Nephron (organoid): Measurements from ENCODE around the gene MSH5.
A peak's percentile ranks its signal among the peaks of the same experiment; 100 is the strongest.

Experiments
- H3K27ac Mint-ChIP-seq, 3 experiments: 2 replicates each; pipeline ENCODE4 v1.8.0; 2020; ENCODE audit warnings: mixed read lengths in 3 of 3, mild to moderate bottlenecking in 2 of 3, moderate library complexity in 1 of 3
- H3K27me3 Mint-ChIP-seq: 2 replicates; pipeline ENCODE4 v1.8.0; 2021; ENCODE audit warnings: low read depth, mild to moderate bottlenecking, moderate library complexity, mixed read lengths
- H3K36me3 Mint-ChIP-seq: 2 replicates; pipeline ENCODE4 v1.8.0; 2020; ENCODE audit warnings: low read depth, mixed read lengths
- H3K4me1 Mint-ChIP-seq: 2 replicates; pipeline ENCODE4 v1.8.0; 2020; ENCODE audit warnings: mixed read lengths
- H3K4me3 Mint-ChIP-seq, 3 experiments: 2 replicates each; pipeline ENCODE4 v1.8.0; 2020; ENCODE audit warnings: mild to moderate bottlenecking in 3 of 3, mixed read lengths in 3 of 3, moderate library complexity in 2 of 3
- H3K9me3 Mint-ChIP-seq: 2 replicates; pipeline ENCODE4 v1.8.0; 2020; ENCODE audit warnings: mixed read lengths
- TF ChIP-seq, protein P1 (sequence below), 3 experiments: fragments of 200-600 bp; sonication (generic); IDR thresholded peaks; one replicate each; pipeline ENCODE4 v1.5.0; 2021; ENCODE audit warnings: antibody characterized with exemption in 3 of 3; ENCODE audit not compliant: unreplicated experiment in 3 of 3

The MSH5 gene

DNA sequence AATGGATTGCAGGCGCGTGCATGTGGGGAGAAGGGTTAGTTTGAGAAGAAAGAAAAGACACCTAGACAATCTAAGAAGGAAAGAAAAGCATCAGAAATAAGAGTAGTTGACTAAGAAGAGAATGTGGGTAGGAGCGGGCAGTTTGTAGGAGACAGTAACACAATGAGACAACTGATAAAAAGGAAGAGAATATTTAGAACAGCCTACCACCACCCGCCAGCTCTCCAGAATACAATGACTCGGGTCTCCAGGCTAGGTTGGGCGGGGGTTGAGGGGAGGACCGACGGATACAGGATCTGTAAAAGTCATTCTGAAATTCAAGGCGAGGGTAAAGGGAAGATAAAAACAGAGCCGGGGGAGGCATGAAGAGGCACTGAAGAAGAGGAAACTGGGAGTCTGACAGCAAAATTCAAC lies 37.4 kb upstream of the MSH5 start:
- peaks cover 16% of the 10 kb centered on the region for H3K36me3 Mint-ChIP-seq
- TF ChIP-seq, protein P1, sequence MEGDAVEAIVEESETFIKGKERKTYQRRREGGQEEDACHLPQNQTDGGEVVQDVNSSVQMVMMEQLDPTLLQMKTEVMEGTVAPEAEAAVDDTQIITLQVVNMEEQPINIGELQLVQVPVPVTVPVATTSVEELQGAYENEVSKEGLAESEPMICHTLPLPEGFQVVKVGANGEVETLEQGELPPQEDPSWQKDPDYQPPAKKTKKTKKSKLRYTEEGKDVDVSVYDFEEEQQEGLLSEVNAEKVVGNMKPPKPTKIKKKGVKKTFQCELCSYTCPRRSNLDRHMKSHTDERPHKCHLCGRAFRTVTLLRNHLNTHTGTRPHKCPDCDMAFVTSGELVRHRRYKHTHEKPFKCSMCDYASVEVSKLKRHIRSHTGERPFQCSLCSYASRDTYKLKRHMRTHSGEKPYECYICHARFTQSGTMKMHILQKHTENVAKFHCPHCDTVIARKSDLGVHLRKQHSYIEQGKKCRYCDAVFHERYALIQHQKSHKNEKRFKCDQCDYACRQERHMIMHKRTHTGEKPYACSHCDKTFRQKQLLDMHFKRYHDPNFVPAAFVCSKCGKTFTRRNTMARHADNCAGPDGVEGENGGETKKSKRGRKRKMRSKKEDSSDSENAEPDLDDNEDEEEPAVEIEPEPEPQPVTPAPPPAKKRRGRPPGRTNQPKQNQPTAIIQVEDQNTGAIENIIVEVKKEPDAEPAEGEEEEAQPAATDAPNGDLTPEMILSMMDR (IDR thresholded peaks at IDR 0.05; ENCODE audit: unreplicated experiment in 3 of 3), result no peak
- peaks cover 16% of the 10 kb centered on the region for H3K4me1 Mint-ChIP-seq
- H3K9me3 Mint-ChIP-seq, result no peaks in the 10 kb centered on the region
- H3K27me3 Mint-ChIP-seq, result peaks cover 3% of the 10 kb centered on the region
- H3K27ac Mint-ChIP-seq, result peak overlapping the region; percentile 90 to 96 (median 94)
- H3K4me3 Mint-ChIP-seq, result peak overlapping the region; percentile 98 to 99 (median 98)

DNA sequence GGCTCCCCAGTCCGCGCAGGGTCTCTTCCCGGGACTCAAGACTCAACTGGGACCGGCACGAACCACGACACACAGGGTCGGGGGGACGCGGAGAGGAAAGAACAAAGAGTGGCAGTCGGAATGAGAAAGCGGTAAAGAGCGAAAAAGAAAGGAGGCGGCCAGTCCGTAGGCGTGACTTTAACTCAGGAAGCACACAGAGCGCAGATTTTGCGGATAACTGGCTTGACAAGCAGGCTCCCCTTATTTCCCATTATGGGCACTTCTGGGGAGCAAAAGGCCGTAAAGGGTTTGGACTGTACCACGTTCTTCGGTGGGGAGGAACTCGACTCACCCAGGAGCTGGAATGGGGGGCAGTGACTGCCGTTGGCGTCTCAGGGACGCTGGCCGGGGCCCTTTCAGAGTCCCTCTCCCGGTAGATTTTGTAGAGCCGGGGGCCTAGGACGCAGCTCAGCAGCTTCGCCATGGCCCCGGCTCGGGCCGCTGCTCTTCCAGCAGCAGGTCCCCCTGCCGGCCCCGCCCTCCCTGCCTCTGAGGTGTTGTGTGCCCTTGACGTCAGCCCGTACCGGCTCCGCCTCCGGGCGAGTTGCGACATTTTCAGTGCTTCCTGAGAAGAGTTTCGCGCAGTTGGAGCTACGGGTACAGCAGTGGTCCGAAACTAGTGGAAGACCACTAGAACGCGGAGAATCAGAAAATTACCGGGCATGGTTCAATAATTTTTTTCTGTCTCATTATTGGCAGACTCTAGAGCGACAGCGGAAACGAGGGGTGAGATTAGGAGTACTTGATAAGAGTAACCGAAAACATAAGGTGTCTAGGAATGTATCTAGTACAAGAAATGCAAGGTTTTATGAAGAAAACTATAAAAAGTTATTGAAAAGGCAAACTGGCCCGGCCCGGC lies 36.7 kb upstream of the MSH5 start, which contains the start of gene ABHD16A:
TSS of gene ABHD16A (minus strand) at position 506 of the 898 bp plus-strand sequence. CDS start at position 463, 43 bp downstream.
- H3K9me3 Mint-ChIP-seq, result no peaks in the 10 kb centered on the region
- H3K27me3 Mint-ChIP-seq, result peaks cover 3% of the 10 kb centered on the region
- H3K4me1 Mint-ChIP-seq, result peaks cover 16% of the 10 kb centered on the region
- H3K36me3 Mint-ChIP-seq, result peaks cover 9% of the 10 kb centered on the region
- TF ChIP-seq, protein P1 (IDR thresholded peaks at IDR 0.05; ENCODE audit: unreplicated experiment in 3 of 3), result peak in 1 of 3 experiments; percentile 12
- H3K4me3 Mint-ChIP-seq, result peak within 1 kb of the TSS; percentile 98 to 99 (median 98)
- peak within 1 kb of the TSS; percentile 90 to 96 (median 94) for H3K27ac Mint-ChIP-seq

DNA sequence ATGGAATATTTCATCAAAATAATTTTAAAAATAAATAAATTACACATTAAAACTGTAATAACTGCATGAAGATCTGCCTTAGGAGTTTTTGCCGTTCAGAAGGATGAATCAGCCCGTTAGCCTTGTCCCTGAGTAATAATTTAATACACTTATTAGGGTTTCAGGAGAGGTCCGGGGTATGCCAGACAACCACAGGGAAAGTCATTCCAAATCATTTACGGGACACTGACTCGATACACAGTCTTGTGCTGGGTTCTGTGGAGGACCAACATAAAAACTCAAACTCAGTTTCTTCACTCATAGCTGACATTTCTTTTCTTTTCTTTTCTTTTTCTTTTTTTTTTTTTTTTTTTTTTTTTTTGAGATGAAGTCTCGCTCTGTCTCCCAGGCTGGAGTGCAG lies 33.9 kb upstream of the MSH5 start:
- peaks cover 14% of the 10 kb centered on the region for H3K4me1 Mint-ChIP-seq
- peaks cover 3% of the 10 kb centered on the region for H3K27me3 Mint-ChIP-seq
- no peaks in the 10 kb centered on the region for H3K9me3 Mint-ChIP-seq
- TF ChIP-seq, protein P1 (IDR thresholded peaks at IDR 0.05; ENCODE audit: unreplicated experiment in 3 of 3), result no peak
- peak overlapping the region in 1 of 3 experiments; percentile 5 for H3K4me3 Mint-ChIP-seq
- no peak overlapping the region for H3K27ac Mint-ChIP-seq
- H3K36me3 Mint-ChIP-seq, result peaks cover 4% of the 10 kb centered on the region

DNA sequence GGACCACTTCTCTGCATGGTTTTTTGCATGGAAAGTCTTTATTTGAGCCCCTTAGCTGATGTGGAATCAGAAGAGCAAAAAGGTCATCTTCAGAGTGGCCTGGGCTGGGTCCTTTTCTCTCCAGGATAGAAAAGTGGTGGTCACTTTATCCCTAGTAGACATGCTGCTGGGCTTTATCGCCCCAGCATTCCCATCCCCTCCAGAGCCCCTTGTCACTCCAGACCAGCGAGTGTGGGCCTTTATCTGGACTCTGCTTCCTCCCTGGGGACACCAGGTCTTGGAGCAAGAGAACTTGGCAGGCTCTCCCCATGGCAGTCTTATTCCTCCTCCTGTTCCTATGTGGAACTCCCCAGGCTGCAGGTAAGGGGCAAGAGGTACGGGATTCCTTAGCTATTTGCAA lies 33.2 kb upstream of the MSH5 start, which contains the start of gene LY6G6F:
TSS of gene LY6G6F (plus strand) at position 268 of the 400 bp plus-strand sequence. CDS start at position 309, 41 bp downstream.
- H3K36me3 Mint-ChIP-seq, result no peaks in the 10 kb centered on the region
- peak within 1 kb of the TSS in 2 of 3 experiments; percentile 56 to 61 for H3K4me3 Mint-ChIP-seq
- H3K27me3 Mint-ChIP-seq, result peaks cover 3% of the 10 kb centered on the region
- peaks cover 8% of the 10 kb centered on the region for H3K4me1 Mint-ChIP-seq
- H3K9me3 Mint-ChIP-seq, result no peaks in the 10 kb centered on the region
- TF ChIP-seq, protein P1 (IDR thresholded peaks at IDR 0.05; ENCODE audit: unreplicated experiment in 3 of 3), result no peak
- no peak within 1 kb of the TSS for H3K27ac Mint-ChIP-seq

DNA sequence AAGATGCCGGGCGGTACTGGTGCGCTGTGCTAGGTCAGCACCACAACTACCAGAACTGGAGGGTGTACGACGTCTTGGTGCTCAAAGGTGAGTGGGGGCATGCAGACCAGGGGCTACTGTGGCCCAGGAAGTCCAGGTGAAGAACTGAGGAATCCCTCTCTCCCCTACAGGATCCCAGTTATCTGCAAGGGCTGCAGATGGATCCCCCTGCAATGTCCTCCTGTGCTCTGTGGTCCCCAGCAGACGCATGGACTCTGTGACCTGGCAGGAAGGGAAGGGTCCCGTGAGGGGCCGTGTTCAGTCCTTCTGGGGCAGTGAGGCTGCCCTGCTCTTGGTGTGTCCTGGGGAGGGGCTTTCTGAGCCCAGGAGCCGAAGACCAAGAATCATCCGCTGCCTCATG lies 32.1 kb upstream of the MSH5 start:
- Mint-ChIP-seq H3K27ac (no peak overlapping the region), H3K27me3 (peaks cover 7% of the 10 kb centered on the region), H3K36me3 (no peaks in the 10 kb centered on the region), H3K9me3 (no peaks in the 10 kb centered on the region), H3K4me1 (peaks cover 15% of the 10 kb centered on the region), H3K4me3 (no peak overlapping the region)
- TF ChIP-seq, protein P1 (IDR thresholded peaks at IDR 0.05; ENCODE audit: unreplicated experiment in 3 of 3), result no peak
